ENCODE measurements around the gene GPX4. TPM values are rescaled to one million over a fixed set of nuclear protein-coding genes. Genes with fewer than 3 reads are reported as not detected.

Gene GPX4
- total and polyA plus RNA-seq, 2 of the 13 experiments (the other 11 are each of a cell fraction or from before 2014, with no cell fraction given), result 535 to 613 TPM

DNA sequence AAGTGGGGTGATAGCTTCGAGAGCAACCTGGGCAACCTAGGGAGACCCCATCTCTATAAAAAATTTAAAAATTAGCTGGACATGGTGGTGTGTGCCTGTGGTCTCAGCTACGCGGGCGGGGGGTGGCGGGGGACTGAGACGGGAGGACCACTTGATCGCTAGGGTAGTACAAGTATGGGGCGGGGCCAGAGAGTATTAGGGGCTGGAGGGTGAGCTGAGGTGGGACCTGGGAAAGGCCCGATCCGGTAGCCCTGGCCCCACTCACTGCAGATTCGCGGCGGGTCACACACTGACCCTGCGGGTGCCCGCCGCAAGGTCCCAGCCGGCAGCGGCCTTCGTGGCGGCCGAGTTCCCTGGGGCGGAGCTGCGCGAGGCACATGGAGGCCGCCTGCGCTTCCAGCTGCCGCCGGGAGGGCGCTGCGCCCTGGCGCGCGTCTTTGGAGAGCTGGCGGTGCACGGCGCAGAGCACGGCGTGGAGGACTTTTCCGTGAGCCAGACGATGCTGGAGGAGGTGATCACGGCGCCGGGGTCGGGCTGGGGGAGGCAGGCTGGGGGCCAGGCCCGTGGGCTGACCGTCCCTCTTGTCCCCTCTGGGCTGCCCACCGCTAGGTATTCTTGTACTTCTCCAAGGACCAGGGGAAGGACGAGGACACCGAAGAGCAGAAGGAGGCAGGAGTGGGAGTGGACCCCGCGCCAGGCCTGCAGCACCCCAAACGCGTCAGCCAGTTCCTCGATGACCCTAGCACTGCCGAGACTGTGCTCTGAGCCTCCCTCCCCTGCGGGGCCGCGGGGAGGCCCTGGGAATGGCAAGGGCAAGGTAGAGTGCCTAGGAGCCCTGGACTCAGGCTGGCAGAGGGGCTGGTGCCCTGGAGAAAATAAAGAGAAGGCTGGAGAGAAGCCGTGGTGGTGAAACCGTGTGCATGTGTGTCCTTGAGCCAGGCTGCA is 38.9 kb upstream of the GPX4 start (continued):
- peak; percentile 87; the same call in 1 of the 2 replicates for TF ChIP-seq CENPT (CRISPR knock-in tag; IDR thresholded peaks at IDR 0.05; ENCODE audit: low read depth)
- TF ChIP-seq ZNF547 (CRISPR knock-in tag; IDR thresholded peaks at IDR 0.05), result no peak
- TF ChIP-seq ZNF17 (CRISPR knock-in tag; IDR thresholded peaks at IDR 0.05), result no peak
- TF ChIP-seq ZNF850 (CRISPR knock-in tag; conservative IDR thresholded peaks at IDR 0.05), result 0 out of 2 replicates have a peak, but pooled peaks have one; percentile 36
- TF ChIP-seq GLMP (CRISPR knock-in tag; IDR thresholded peaks at IDR 0.05; ENCODE audit: borderline replicate concordance), result no peak
- TF ChIP-seq, protein P1, sequence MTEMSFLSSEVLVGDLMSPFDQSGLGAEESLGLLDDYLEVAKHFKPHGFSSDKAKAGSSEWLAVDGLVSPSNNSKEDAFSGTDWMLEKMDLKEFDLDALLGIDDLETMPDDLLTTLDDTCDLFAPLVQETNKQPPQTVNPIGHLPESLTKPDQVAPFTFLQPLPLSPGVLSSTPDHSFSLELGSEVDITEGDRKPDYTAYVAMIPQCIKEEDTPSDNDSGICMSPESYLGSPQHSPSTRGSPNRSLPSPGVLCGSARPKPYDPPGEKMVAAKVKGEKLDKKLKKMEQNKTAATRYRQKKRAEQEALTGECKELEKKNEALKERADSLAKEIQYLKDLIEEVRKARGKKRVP (CRISPR knock-in tag; IDR thresholded peaks at IDR 0.05), result no peak
- TF ChIP-seq MLX (CRISPR knock-in tag; IDR thresholded peaks at IDR 0.05), result 0 out of 2 replicates have a peak, but pooled peaks have one; percentile 18
- no peak for TF ChIP-seq CSRNP1 (CRISPR knock-in tag; IDR thresholded peaks at IDR 0.05)
- TF ChIP-seq, protein P2, sequence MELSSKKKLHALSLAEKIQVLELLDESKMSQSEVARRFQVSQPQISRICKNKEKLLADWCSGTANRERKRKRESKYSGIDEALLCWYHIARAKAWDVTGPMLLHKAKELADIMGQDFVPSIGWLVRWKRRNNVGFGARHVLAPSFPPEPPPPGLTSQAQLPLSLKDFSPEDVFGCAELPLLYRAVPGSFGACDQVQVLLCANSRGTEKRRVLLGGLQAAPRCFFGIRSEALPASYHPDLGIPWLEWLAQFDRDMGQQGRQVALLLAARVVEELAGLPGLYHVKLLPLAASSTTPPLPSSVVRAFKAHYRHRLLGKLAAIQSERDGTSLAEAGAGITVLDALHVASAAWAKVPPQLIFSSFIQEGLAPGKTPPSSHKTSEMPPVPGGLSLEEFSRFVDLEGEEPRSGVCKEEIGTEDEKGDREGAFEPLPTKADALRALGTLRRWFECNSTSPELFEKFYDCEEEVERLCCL (CRISPR knock-in tag; IDR thresholded peaks at IDR 0.05; ENCODE audit: borderline replicate concordance), result no peak
- no peak for TF ChIP-seq KLF12 (CRISPR knock-in tag; IDR thresholded peaks at IDR 0.05; ENCODE audit: borderline replicate concordance)
- no peak for TF ChIP-seq GZF1 (CRISPR knock-in tag; IDR thresholded peaks at IDR 0.05)
- TF ChIP-seq PAX8 (CRISPR knock-in tag; IDR thresholded peaks at IDR 0.05; ENCODE audit: borderline replicate concordance), result no peak
- peak; percentile 70 for TF ChIP-seq ZSCAN31 (CRISPR knock-in tag; IDR thresholded peaks at IDR 0.05; ENCODE audit: low read depth)
- TF ChIP-seq ZNF34 (CRISPR knock-in tag; IDR thresholded peaks at IDR 0.05; ENCODE audit: borderline replicate concordance), result no peak
- TF ChIP-seq CHCHD3 (CRISPR knock-in tag; IDR thresholded peaks at IDR 0.05), result no peak
- TF ChIP-seq, protein P3, sequence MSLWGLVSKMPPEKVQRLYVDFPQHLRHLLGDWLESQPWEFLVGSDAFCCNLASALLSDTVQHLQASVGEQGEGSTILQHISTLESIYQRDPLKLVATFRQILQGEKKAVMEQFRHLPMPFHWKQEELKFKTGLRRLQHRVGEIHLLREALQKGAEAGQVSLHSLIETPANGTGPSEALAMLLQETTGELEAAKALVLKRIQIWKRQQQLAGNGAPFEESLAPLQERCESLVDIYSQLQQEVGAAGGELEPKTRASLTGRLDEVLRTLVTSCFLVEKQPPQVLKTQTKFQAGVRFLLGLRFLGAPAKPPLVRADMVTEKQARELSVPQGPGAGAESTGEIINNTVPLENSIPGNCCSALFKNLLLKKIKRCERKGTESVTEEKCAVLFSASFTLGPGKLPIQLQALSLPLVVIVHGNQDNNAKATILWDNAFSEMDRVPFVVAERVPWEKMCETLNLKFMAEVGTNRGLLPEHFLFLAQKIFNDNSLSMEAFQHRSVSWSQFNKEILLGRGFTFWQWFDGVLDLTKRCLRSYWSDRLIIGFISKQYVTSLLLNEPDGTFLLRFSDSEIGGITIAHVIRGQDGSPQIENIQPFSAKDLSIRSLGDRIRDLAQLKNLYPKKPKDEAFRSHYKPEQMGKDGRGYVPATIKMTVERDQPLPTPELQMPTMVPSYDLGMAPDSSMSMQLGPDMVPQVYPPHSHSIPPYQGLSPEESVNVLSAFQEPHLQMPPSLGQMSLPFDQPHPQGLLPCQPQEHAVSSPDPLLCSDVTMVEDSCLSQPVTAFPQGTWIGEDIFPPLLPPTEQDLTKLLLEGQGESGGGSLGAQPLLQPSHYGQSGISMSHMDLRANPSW (CRISPR knock-in tag; IDR thresholded peaks at IDR 0.05; ENCODE audit: borderline replicate concordance), result no peak
- TF ChIP-seq, protein P4, sequence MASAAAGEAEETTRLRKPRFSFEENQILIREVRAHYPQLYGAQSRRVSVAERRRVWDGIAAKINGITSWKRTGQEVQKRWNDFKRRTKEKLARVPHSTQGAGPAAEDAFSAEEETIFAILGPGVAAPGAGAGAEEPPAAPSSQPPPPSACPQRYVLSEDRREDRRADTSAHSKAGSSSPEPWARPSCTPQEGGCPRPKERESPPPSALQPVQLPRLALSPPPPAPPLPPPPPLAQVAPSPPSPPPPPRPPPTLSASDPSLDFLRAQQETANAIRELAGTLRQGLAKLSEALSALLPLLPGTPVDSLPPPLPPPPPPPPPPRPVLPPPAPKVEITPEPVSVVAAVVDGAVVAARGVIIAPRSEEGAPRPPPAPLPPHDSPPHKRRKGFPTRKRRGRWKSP (CRISPR knock-in tag; IDR thresholded peaks at IDR 0.05), result peak; percentile 77; the same call in 1 of the 2 replicates
